Measurements from ENCODE around the gene CNTD1.
"Not testable (repeated sequence)": the region's sequence is repeated elsewhere in the genome, so short reads cannot be mapped to it uniquely, and the experiment has no call there.

The CNTD1 gene

GRCh38 chr17:42798383-42799380 is at the start of gene CNTD1, which contains the start of gene COA3:
Gene CNTD1, plus strand, starts transcription at chr17:42798861. Its CDS starts 207 bp downstream, at chr17:42799068.
Gene COA3, minus strand, starts transcription at chr17:42798704. Its CDS starts 23 bp downstream, at chr17:42798681.
- peak; percentile 44 for DNase-seq

- no peak for DNase-seq
These were observed 49.5 kb upstream of the CNTD1 start for GRCh38 chr17:42748908-42749798.

GRCh38 chr17:42750739-42751344 is 47.8 kb upstream of the CNTD1 start:
- DNase-seq = no peak

GRCh38 chr17:42751628-42752027 is 47.0 kb upstream of the CNTD1 start:
- DNase-seq = no peak

GRCh38 chr17:42754782-42755181 is 43.9 kb upstream of the CNTD1 start:
- no peak for DNase-seq

- no peak for DNase-seq
These were observed 38.5 kb upstream of the CNTD1 start for GRCh38 chr17:42759982-42760651.

GRCh38 chr17:42760652-42761581 is 37.7 kb upstream of the CNTD1 start, which contains the start of gene RAMP2:
Gene RAMP2, plus strand, starts transcription at chr17:42761227. Its CDS starts 35 bp downstream, at chr17:42761262.
- DNase-seq = no peak

- DNase-seq = no peak
These were observed 37.0 kb upstream of the CNTD1 start for GRCh38 chr17:42761638-42762037.

- DNase-seq = no peak
These were observed 32.5 kb upstream of the CNTD1 start for GRCh38 chr17:42766124-42766523.

- DNase-seq = no peak
These were observed 31.1 kb upstream of the CNTD1 start for GRCh38 chr17:42767512-42767911.

GRCh38 chr17:42768006-42768405 is 30.7 kb upstream of the CNTD1 start:
- not testable (repeated sequence) for DNase-seq

GRCh38 chr17:42769964-42770363 is 28.7 kb upstream of the CNTD1 start:
- not testable (repeated sequence) for DNase-seq

- no peak for DNase-seq
These were observed 25.7 kb upstream of the CNTD1 start for GRCh38 chr17:42772945-42773289.

GRCh38 chr17:42773290-42774035 is 25.2 kb upstream of the CNTD1 start, which contains the start of gene VPS25:
Gene VPS25, plus strand, starts transcription at chr17:42773449. Its CDS starts 27 bp downstream, at chr17:42773476.
- peak; percentile 57 for DNase-seq

GRCh38 chr17:42774066-42774745 is 24.5 kb upstream of the CNTD1 start:
- DNase-seq = no peak

GRCh38 chr17:42775534-42776098 is 23.0 kb upstream of the CNTD1 start:
- no peak for DNase-seq

- no peak for DNase-seq
These were observed 20.1 kb upstream of the CNTD1 start for GRCh38 chr17:42778570-42778969.

- no peak for DNase-seq
These were observed 19.2 kb upstream of the CNTD1 start for GRCh38 chr17:42779304-42779935.
